DLD1 (cell line): ENCODE results near the gene SLC6A13.

ENCODE experiments used
- in situ Hi-C: cut with HindIII; loops from 2 replicates; pipeline ENCODE4 v1.10.0; 2017; ENCODE audit warnings: low sequenced_read_pairs

The SLC6A13 gene

DNA sequence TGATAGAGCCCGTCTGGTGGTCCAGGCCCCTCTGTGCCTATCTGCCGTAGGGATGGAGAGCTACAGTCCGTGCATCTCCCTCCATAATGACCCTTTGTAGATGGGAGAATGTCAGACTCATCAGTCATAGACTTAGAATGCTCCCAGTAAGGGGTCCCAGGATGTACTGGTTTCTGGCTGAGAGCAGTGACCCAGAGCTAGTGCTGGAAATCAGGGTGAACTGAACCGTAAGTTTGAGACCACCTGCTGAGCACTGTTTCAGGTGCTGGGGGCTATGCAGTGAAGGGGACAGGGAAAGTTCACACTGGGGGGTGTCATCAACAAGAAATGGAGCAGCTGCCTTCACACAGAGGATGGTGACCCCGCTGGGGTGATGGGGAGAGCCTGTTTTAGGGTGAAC, 82.8 kb downstream of the SLC6A13 start:
- in situ Hi-C loops = no loop called here

DNA sequence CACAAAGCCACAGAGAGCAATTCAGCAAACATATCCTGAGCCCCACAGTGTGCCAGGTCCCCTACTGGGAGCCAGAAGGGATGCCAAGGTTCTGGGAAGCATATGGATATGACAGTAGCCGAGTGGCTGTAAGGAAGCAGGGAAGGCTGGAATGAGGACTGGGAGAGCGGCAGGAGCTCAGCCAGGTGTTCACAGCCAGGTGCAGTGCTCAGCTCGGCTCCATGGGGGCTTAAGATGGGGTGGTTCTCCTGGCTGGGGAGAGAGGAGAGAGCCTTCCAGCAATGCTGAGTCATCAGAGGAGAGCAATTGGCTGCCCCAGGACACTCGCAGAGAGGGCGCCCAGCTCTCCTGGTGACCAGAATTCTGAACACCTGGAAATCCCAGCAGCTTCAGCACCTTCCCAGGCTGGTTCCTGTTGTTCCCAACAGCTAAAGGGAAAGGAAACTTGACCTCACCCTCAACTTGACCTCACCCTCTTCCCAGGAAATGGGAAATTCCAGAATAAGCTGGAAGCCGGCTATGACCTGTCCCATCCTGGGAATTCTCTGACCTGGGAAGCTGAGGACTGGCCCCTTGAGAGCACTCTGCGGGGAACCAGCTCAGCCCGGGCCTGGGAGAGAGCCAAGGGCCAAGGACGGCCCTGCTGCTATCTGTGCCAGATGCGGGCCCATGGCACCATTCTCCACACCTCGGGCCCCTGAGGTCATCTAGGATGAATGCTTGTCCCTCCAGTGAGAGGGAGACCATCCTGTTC, 83.3 kb downstream of the SLC6A13 start:
- in situ Hi-C loops = no loop called here

DNA sequence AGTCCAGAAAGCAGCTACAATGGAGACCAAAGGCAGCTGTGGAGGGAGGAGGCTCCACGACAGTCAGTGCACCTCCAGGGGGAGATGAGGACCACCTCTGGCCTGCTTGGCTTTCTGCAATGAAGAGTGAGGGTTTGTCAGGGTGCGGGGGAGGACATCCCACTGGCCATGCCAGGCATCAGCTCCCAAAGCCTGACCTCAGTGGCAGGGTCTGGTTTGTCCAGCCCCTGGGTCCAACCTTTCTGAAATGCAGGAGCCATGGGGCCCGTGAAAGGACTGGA, 83.9 kb downstream of the SLC6A13 start:
- in situ Hi-C loops = no loop called here

DNA sequence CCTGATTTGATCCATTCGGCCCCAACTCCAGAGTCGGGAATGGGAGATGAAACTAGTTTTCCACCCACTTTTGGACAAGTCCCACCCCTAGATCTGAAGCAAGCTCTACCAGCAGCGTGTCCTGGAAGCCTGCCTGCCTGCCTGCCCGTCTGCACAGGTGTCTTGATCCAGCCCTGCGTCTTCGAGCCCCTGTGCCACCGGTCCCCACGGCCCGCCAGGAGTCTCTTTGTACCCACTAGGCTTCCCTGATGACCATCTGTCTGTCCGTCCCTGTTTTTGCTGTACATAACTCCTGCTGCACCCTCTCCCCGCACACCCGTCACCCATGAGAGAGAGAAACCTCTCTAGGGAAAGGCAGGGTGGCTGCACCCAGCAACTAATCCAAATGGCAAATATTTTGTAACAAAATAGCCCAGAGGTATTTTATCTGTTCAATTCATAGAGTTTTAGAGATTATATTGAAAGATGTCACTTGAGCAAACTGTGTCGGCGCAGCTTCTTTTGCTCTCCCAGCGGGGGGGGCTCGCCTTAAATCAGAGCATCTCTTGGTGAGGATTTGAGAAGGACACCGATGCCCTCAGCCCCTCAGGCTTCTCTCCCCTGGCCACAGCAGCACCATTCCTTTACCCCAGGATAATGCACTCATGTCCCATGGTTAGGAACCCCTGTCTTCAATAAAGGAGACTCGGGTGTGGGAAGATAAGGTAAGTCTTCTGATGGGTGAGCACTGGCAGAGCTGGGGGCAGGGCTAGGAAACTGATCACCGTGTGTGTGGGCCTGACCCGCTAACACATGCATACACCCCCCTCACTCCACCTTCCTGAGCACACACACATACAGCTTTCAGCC, 84.4 kb downstream of the SLC6A13 start:
- in situ Hi-C loops = no loop called here

DNA sequence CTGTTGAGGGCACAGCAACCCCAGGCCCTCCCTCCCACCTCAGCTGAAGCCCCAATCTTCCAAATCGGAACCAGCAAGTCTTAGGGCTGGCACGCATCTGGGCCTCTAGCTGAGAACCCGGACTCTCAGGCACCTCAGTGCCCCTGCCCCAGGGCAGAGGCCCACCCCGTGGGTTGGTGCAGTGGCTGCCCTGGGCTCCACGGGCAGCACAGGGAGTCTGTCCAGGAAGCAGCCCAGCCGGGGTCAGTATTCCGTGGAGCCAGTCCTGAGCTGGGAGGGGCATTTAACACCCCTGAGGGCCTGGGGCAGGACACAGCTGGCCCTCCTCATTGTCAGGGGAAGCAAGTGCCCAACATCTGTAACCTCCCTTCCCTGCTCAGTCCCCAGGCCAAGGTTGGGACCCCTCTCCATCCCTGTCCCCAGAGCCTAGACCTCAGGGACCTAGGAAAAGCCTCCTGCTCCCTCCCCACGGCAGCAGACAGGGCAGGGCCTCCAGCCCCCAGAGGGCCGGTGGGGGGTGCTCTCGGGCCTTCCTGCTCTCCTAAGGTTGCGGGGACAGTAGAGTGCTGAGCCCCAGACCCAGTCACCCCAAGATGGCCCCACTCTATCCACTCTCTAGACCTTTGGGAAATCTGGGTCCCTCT, 85.2 kb downstream of the SLC6A13 start:
- in situ Hi-C loops = no loop called here

DNA sequence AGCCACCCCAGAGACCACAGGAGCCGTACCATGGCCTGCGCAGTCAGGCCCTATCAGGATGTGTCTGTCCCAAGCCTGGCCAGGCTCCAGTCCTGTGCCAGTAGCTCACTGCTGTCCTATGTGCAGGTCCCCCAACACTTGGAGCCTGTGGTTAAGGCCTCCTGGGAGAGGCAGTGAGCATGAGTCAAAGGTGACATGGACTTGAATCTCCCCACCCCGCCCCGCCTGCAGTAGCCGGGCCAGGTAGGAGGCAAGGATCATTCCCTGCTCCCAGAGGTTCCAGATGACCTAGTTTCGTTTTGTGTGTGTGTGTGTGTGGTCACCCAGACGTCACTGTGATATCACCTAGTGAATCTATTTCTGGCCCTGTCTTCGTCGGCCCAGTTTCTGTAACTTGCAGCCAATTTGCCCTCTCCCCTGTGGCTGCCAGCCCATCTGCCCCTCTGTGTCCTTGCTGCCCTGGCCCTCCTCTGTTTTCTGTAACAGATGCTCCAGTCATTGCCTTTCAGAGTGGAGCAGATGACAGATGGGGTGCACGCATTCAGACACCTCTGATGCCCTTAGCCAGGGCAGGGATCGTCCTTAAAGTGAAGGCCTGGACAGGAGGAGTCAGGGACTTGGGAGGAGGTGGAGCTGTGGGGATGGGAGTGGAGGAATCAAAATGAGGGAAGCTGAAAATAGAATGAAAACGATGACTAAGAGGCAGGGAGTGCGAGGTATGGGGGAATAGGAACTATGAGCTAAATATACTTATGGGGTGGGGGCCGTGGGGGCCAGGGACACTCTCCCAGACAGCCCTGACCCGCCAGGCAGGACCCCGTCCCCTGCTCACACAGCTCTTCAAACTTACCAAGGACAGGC, 86.1 kb downstream of the SLC6A13 start:
- in situ Hi-C loops = no loop called here

DNA sequence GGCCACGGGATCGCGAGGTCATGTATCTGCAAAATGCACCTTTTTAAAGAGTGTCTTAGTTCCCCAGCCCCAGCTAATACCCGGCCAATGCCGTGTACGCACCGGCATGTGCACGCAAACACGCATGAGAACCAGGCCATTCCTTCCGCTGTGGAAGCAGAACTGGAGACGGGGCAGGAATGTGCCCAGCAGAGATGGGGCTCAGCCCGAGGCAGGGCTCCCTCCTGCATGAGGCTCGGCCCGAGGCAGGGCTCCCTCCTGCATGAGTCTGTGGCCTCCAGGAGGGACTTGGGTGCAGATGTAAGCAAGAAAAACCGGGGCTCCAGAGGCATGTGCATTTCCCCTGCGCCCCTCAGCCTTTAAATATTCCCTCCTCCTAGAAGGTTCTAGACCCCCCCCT, 86.9 kb downstream of the SLC6A13 start:
- in situ Hi-C loops = no loop called here

DNA sequence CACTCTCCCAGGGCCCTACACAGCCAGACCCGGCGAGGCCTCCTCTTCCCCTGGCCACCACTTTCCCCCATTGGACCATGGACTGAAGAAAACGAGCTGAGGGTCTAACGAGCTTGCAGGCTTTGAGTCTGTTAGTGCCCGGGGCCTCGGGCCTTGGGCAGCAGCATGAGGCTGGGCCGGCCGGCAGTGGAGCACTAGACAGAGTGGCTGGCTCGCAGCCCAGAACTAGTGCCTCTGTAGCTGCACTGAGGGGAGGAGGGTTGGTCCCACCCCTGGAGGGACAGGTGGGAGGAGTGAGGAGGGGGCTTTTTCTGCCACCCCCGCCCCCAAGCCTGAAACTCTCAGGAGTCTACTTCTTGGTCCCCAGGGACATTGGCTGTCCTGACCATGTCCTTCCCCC, 87.4 kb downstream of the SLC6A13 start:
- in situ Hi-C loops = no loop called here

DNA sequence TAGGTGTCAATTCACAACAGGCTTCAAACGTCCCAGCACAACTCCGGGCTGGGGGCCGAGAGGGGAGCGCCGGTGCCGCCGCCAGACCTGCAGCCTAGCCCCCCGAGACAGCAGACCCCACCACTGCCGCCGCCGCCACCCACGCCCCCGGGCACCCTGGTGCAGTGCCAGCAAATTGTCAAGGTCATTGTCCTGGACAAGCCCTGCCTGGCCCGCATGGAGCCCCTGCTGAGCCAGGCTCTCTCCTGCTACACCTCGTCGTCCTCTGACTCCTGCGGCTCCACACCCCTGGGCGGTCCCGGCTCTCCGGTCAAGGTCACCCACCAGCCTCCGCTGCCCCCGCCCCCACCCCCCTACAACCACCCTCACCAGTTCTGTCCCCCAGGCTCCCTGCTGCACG, 88.0 kb downstream of the SLC6A13 start:
- in situ Hi-C loops = no loop called here

DNA sequence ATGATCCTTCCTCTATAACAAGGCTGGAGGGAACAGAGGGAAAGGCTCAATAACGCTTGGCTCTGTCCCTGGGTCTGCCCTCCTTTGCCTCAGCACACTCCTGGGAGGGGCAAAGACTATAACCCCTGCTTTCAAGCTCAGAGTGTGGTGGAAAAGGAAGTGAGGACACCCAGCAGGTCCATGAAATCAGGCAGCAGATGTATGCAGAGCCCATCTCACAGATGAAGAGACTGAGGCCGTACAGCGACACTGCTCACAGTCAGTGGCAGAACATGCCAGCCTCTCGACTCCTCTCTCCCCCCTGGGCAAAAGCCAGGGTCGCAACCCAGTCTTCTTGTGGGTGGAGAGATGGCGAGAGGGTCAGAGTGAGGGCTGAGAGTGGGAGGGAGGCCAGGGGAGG, 88.5 kb downstream of the SLC6A13 start:
- in situ Hi-C loops = no loop called here

DNA sequence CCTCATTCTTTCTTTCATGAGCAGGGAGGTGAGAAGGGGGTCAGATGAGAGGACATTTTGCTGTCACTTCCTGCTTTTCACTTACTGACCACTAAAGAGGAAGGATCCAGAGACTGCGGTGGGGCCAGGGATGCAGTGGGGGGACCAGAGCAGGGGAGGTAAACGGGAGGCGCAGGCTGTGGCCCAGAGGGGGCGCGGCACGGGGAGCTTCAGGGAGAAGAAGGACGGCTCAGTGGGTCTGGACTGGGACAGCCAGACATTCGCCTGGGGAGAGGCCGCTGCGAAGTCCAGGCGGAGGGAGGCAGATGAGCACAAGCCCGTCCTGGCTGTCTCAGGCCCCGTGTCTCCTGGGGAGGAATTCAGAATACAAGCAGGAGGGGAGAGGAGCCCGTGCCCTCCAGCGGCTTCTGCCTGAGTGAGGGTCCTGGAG, 89.9 kb downstream of the SLC6A13 start:
- in situ Hi-C loops = no loop called here

DNA sequence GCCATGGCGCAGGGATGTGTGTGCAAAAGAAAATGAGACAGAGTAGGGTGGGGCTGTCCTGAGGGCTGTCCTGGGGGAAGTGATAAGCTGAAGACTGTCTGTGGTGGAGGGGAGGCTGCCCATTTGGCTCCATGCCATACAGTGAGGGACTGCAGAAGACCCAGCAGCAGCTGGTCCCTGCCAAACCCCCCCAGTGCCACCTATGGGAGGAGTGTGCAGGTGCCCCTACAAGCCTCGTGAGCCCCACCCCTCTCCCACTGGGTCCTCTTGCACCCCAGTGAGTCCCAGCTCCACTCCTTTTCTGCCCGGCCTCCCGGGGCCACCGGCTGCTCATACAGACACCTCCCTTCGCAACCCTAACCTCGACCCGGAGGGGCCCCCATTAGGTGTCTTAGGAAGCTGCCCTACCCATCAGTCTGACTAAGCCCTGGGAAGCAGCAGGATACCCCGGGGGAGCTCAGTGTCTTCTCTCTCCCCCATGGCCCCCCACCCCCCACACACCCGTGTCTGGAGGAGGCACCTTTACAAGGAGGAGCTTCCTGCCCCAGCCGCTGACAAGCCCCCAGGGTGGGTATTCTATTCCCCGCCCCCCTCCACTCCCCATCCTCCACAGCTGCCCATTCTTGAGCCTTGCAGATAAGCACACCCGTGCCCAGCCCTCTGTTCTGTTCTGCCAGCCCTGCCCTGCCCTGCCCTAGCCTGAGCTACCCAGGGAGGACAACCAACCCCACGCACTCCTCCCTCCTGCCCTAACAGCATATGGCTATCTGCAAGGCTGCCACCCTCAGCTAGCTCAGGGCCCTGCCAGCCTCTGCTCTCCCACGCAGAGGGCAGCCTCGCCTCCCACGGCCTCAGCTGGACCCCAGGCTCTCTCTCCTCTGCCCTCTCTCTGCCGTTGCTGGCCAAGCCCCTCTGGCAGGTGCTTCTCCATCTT, 90.6 kb downstream of the SLC6A13 start:
- in situ Hi-C loops = no loop called here

DNA sequence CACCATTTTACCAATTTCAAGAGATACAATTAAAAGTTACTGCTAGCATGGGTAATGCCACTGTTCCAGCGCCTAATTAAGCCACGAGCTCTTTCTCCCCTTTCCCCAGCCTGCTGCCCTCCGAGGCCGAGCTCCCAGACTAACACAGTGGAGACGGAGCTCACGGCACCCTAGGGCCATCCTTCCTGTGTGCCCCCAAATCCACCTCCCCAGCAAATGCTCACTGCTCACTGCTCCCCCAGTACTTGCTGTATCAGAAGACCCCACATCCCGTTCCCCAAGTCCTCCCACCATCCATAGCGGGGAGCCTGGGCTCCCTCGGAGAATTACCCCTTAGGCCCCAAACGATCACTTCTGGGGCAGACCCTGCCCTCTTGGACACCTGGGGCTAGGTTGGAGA, 91.4 kb downstream of the SLC6A13 start:
- in situ Hi-C loops = no loop called here
